SK-N-SH (cell line): ENCODE data around the gene COL4A4. TPM values are rescaled to one million over a fixed set of nuclear protein-coding genes. Genes with fewer than 3 reads are reported as not detected.

Experiments
- CTCF ChIA-PET: fragments of 300-600, 350-600 bp; formaldehyde crosslinking; extraction: SDS; loops from one replicate; lab custom pipeline; 2021; lab: Yijun Ruan, JAX
- POLR2A ChIA-PET: fragments of 350-600 bp; sonication (Branson Sonifier 250); formaldehyde crosslinking; extraction: SDS; loops from one replicate; lab custom pipeline; 2020; ENCODE audit warnings: antibody characterized with exemption, inconsistent platforms; lab: Yijun Ruan, JAX
- DNase-seq: peaks from one replicate; pipeline ENCODE4 v3.0.0; 2012
- H2AFZ ChIP-seq: fragments of 200-600 bp; sonication (generic); 2 replicates; pipeline ENCODE4 v1.8.1; 2016; ENCODE audit warnings: antibody characterized with exemption, mild to moderate bottlenecking, low read depth
- H3F3A ChIP-seq: fragments of 200-600 bp; sonication (generic); replicated peaks from 2 replicates; pipeline ENCODE3; 2016; ENCODE audit warnings: antibody characterized with exemption, mild to moderate bottlenecking; ENCODE audit not compliant: insufficient read depth
- H3K27ac ChIP-seq, 2 experiments: fragments of 200-500 bp in 1 of 2; fragments of 200-600 bp in 1 of 2; sonication (Bioruptor generic) in 1 of 2; sonication (generic), shearing (Covaris generic) in 1 of 2; 2 replicates each; pipeline versions ENCODE4 v1.5.1 to v1.6.1; 2014 to 2016; ENCODE audit warnings: low read depth in 2 of 2, inconsistent platforms in 1 of 2, low read length in 1 of 2, mild to moderate bottlenecking in 1 of 2, mixed read lengths in 1 of 2
- H3K27me3 ChIP-seq: fragments of 200-600 bp; sonication (generic), shearing (Covaris generic); 2 replicates; pipeline ENCODE4 v1.6.1; 2016; ENCODE audit warnings: mixed run types; ENCODE audit not compliant: insufficient read depth
- H3K36me3 ChIP-seq, 2 experiments: fragments of 200-500 bp in 1 of 2; fragments of 200-600 bp in 1 of 2; sonication (Bioruptor generic) in 1 of 2; sonication (generic) in 1 of 2; replicated peaks in 1 of 2; 2 replicates each; pipeline versions ENCODE3 to v1.5.1; 2014 to 2016; ENCODE audit warnings: low read length in 1 of 2, mild to moderate bottlenecking in 1 of 2; ENCODE audit not compliant: insufficient read depth in 2 of 2, control insufficient read depth in 1 of 2
- H3K4me1 ChIP-seq, 2 experiments: fragments of 200-500 bp in 1 of 2; fragments of 200-600 bp in 1 of 2; sonication (Bioruptor generic) in 1 of 2; sonication (generic), shearing (Covaris generic) in 1 of 2; 2 replicates each; pipeline versions ENCODE4 v1.5.1 to v1.6.1; 2014 to 2016; ENCODE audit warnings: low read depth in 1 of 2, low read length in 1 of 2, mixed run types in 1 of 2; ENCODE audit not compliant: insufficient read depth in 2 of 2, control insufficient read depth in 1 of 2
- H3K4me2 ChIP-seq: fragments of 200-600 bp; sonication (generic), shearing (Covaris generic); 2 replicates; pipeline ENCODE4 v1.6.1; 2017; ENCODE audit warnings: mixed run types
- H3K4me3 ChIP-seq, 2 experiments: fragments of 200-500 bp in 1 of 2; fragments of 200-600 bp in 1 of 2; sonication (Bioruptor generic) in 1 of 2; sonication (generic), shearing (Covaris generic) in 1 of 2; 2 replicates each; pipeline versions ENCODE4 v1.5.1 to v1.8.1; 2014 to 2016; ENCODE audit warnings: low read depth in 2 of 2, inconsistent platforms in 1 of 2, low read length in 1 of 2, mild to moderate bottlenecking in 1 of 2, mixed read lengths in 1 of 2, moderate library complexity in 1 of 2
- H3K79me2 ChIP-seq: fragments of 200-600 bp; sonication (generic); 2 replicates; pipeline ENCODE4 v1.8.1; 2017; ENCODE audit warnings: mild to moderate bottlenecking; ENCODE audit not compliant: insufficient read depth
- H3K9ac ChIP-seq: fragments of 200-600 bp; sonication (generic); 2 replicates; pipeline ENCODE4 v1.6.1; 2017; ENCODE audit warnings: mixed run types
- H3K9me2 ChIP-seq: fragments of 200-600 bp; sonication (generic); 2 replicates; pipeline ENCODE4 v1.6.1; 2017; ENCODE audit warnings: mixed run types
- H3K9me3 ChIP-seq: fragments of 200-600 bp; sonication (generic); 2 replicates; pipeline ENCODE4 v1.6.1; 2017; ENCODE audit warnings: mixed run types, mild to moderate bottlenecking, moderate library complexity
- H4K20me1 ChIP-seq: fragments of 200-600 bp; sonication (generic); 2 replicates; pipeline ENCODE4 v1.6.1; 2017; ENCODE audit warnings: mild to moderate bottlenecking, mixed run types; ENCODE audit not compliant: insufficient read depth
- CHD2 ChIP-seq: fragments of 150-350 bp; IDR thresholded peaks from 2 replicates; pipeline ENCODE4 v1.6.1; 2018; ENCODE audit warnings: low read length; ENCODE audit not compliant: partially characterized antibody
- FOSL2 ChIP-seq: IDR thresholded peaks from 2 replicates; pipeline ENCODE4 v1.4.0; 2012; ENCODE audit warnings: low read depth, mild to moderate bottlenecking, moderate library complexity, borderline replicate concordance
- GABPA ChIP-seq: IDR thresholded peaks from 2 replicates; pipeline ENCODE4 v1.4.0; 2012; ENCODE audit warnings: low read depth, mild to moderate bottlenecking
- GATA2 ChIP-seq: sonication (generic); formaldehyde crosslinking; IDR thresholded peaks from 2 replicates; pipeline ENCODE4 v1.5.0; 2020; ENCODE audit warnings: mild to moderate bottlenecking, missing genetic modification reagents
- JUND ChIP-seq: IDR thresholded peaks from 2 replicates; pipeline ENCODE4 v1.4.0; 2012
- MAX ChIP-seq: IDR thresholded peaks from 2 replicates; pipeline ENCODE4 v1.4.0; 2012; ENCODE audit warnings: low read depth
- NFIC ChIP-seq: IDR thresholded peaks from 2 replicates; pipeline ENCODE4 v1.4.0; 2012; ENCODE audit warnings: borderline replicate concordance
- POLR2AphosphoS5 ChIP-seq: IDR thresholded peaks from 2 replicates; pipeline ENCODE4 v1.6.1; 2012; ENCODE audit warnings: low read depth, low read length
- RAD21 ChIP-seq: IDR thresholded peaks from 2 replicates; pipeline ENCODE4 v1.6.1; 2012; ENCODE audit warnings: mild to moderate bottlenecking, low read length
- RFX5 ChIP-seq: IDR thresholded peaks from 2 replicates; pipeline ENCODE4 v1.6.1; 2012; ENCODE audit warnings: mild to moderate bottlenecking, improper control_type of control experiment, low read length
- SIN3A ChIP-seq: IDR thresholded peaks from 2 replicates; pipeline ENCODE4 v1.6.1; 2012; ENCODE audit warnings: low read depth, mild to moderate bottlenecking, low read length, moderate library complexity, borderline replicate concordance
- TAF1 ChIP-seq: IDR thresholded peaks from 2 replicates; pipeline ENCODE4 v1.6.1; 2012; ENCODE audit warnings: low read depth, mild to moderate bottlenecking, low read length, moderate library complexity, borderline replicate concordance
- TEAD4 ChIP-seq: IDR thresholded peaks from 2 replicates; pipeline ENCODE4 v1.4.0; 2012; ENCODE audit warnings: mild to moderate bottlenecking, borderline replicate concordance; ENCODE audit not compliant: insufficient read depth
- USF1 ChIP-seq: IDR thresholded peaks from 2 replicates; pipeline ENCODE4 v1.4.0; 2012; ENCODE audit warnings: low read depth, borderline replicate concordance
- YY1 ChIP-seq: IDR thresholded peaks from 2 replicates; pipeline ENCODE4 v1.4.0; 2012; ENCODE audit warnings: low read depth, mild to moderate bottlenecking
- WGBS: methylation state at CpG from one replicate; pipeline ENCODE4 v1.1.6; 2017; ENCODE audit warnings: low lambda C conversion rate; 5-methylcytosine and 5-hydroxymethylcytosine counted together
- polyA plus RNA-seq, 3 experiments: library from polyadenylated mRNA; depleted of rRNA; stranded (reverse); fragments of >200 nt; gene quantifications; 2 replicates each; pipeline ENCODE4 v1.2.3, GENCODE V29; 2012
- TF ChIP-seq, protein P1 (sequence below): fragments of 200-600 bp; sonication (generic); IDR thresholded peaks from 2 replicates; pipeline ENCODE4 v1.6.1; 2017; ENCODE audit warnings: antibody characterized with exemption, mild to moderate bottlenecking, moderate library complexity

The COL4A4 gene
- polyA plus RNA-seq, 1 of the 3 experiments (the other 2 are of a cell fraction): not detected

- Histone ChIP-seq H3K79me2 (no peaks in the 10 kb centered on the region), H3K4me2 (no peak overlapping the region), H3K4me3 (no peak overlapping the region), H2AFZ (no peak overlapping the region), H3K36me3 (no peaks in the 10 kb centered on the region), H3K9me3 (no peaks in the 10 kb centered on the region), H3K9ac (no peak overlapping the region), H3K27ac (no peak overlapping the region), H3F3A (peaks cover 4% of the 10 kb centered on the region), H3K27me3 (no peaks in the 10 kb centered on the region), H3K9me2 (no peaks in the 10 kb centered on the region), H3K4me1 (peaks cover 0 to 12% of the 10 kb centered on the region in 2 experiments; a peak in 1 of 4 replicates), H4K20me1 (no peaks in the 10 kb centered on the region)
- WGBS: 35% methylated on average over 3 of the region's 3 CpGs
- POLR2A ChIA-PET: no interaction called here
- CTCF ChIA-PET: interaction anchor here (1.1 kb wide), 1 partner anchor 77 kb away, joined by 3 read pairs; no protein-coding TSS in a partner anchor
- no peak for DNase-seq
- TF ChIP-seq MAX (no peak), GABPA (no peak), POLR2AphosphoS5 (no peak), JUND (no peak), RFX5 (no peak), CHD2 (no peak), FOSL2 (no peak), TAF1 (no peak), NFIC (no peak), TEAD4 (no peak), RAD21 (no peak), SIN3A (no peak), USF1 (no peak), GATA2 (CRISPR knock-in tag) (no peak), YY1 (no peak)
- TF ChIP-seq, protein P1, sequence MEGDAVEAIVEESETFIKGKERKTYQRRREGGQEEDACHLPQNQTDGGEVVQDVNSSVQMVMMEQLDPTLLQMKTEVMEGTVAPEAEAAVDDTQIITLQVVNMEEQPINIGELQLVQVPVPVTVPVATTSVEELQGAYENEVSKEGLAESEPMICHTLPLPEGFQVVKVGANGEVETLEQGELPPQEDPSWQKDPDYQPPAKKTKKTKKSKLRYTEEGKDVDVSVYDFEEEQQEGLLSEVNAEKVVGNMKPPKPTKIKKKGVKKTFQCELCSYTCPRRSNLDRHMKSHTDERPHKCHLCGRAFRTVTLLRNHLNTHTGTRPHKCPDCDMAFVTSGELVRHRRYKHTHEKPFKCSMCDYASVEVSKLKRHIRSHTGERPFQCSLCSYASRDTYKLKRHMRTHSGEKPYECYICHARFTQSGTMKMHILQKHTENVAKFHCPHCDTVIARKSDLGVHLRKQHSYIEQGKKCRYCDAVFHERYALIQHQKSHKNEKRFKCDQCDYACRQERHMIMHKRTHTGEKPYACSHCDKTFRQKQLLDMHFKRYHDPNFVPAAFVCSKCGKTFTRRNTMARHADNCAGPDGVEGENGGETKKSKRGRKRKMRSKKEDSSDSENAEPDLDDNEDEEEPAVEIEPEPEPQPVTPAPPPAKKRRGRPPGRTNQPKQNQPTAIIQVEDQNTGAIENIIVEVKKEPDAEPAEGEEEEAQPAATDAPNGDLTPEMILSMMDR: no peak
Observed at GRCh38 chr2:227029426-227030105, 134.4 kb downstream of the COL4A4 start.
